Gastrocnemius medialis (tissue), 4 donors: ENCODE data around the gene EWSR1. TPM values are rescaled to one million over a fixed set of nuclear protein-coding genes. Genes with fewer than 3 reads are reported as not detected.

Experiments used
- ATAC-seq, 2 donors: fragments of 150-250 bp; one replicate each; pipeline ENCODE4 v1.9.1; 2016
- DNase-seq, 2 donors: peaks; one replicate each; pipeline ENCODE4 v3.0.0-alpha.2; 2019
- H3K27ac ChIP-seq, 4 donors: fragments of 200-600 bp; sonication (generic); 1 replicate in 1 of 4; 2 replicates in 3 of 4; pipeline ENCODE4 v1.5.1; 2016 to 2018; ENCODE audit warnings: mild to moderate bottlenecking in 2 of 4, moderate library complexity in 1 of 4
- H3K27me3 ChIP-seq, 3 donors: fragments of 200-600 bp; sonication (generic) in 2 of 3; 1 replicate in 1 of 3; 2 replicates in 2 of 3; pipeline versions ENCODE4 v1.5.1 to v1.6.0; 2016 to 2019; ENCODE audit warnings: mild to moderate bottlenecking in 1 of 3, moderate library complexity in 1 of 3
- H3K36me3 ChIP-seq, 2 donors: fragments of 200-600 bp; sonication (generic) in 1 of 2; one replicate each; pipeline ENCODE4 v1.5.1; 2017 to 2018
- H3K4me1 ChIP-seq, 2 donors: fragments of 200-600 bp; sonication (generic) in 1 of 2; one replicate each; pipeline ENCODE4 v1.5.1; 2016 to 2017; ENCODE audit warnings: mild to moderate bottlenecking in 2 of 2
- H3K4me3 ChIP-seq, 4 donors: fragments of 200-600 bp; sonication (generic) in 3 of 4; 1 replicate in 1 of 4; 2 replicates in 3 of 4; pipeline ENCODE4 v1.5.1; 2016 to 2019; ENCODE audit warnings: mild to moderate bottlenecking in 2 of 4
- H3K9me3 ChIP-seq, 3 donors: fragments of 200-600 bp; sonication (generic) in 2 of 3; 1 replicate in 1 of 3; 2 replicates in 2 of 3; pipeline ENCODE4 v1.5.1; 2016 to 2019
- CTCF ChIP-seq, 5 experiments: fragments of 450-650 bp in 3 of 5; fragments of 200-600 bp in 2 of 5; sonication (generic) in 2 of 5; IDR thresholded peaks in 4 of 5; conservative IDR thresholded peaks in 1 of 5; 1 replicate in 4 of 5; 2 replicates in 1 of 5; pipeline ENCODE4 v1.5.1; 2016 to 2019; ENCODE audit warnings: antibody characterized with exemption in 5 of 5, mild to moderate bottlenecking in 3 of 5, moderate library complexity in 3 of 5
- POLR2A ChIP-seq, 2 donors: fragments of 450-650 bp; IDR thresholded peaks; one replicate each; pipeline ENCODE4 v1.6.1; 2017; ENCODE audit warnings: antibody characterized with exemption in 2 of 2, mild to moderate bottlenecking in 2 of 2, moderate library complexity in 2 of 2
- in situ Hi-C, 4 donors: fragments of 200-750 bp; cut with MboI; loops; one replicate each; pipeline versions ENCODE4 v1.15.0 to v1.8.0; 2017; ENCODE audit warnings: low sequenced_read_pairs in 4 of 4
- intact Hi-C: fragments of 100-400 bp; cut with DNase I; formaldehyde crosslinking; loops from one replicate; pipeline ENCODE4 v1.15.1; 2023; ENCODE audit warnings: low total_unique reads
- total RNA-seq, 4 donors: library from RNA; depleted of rRNA; stranded (reverse); fragments of >200 nt; gene quantifications; one replicate each; pipeline versions ENCODE4 v1.1.0 to v1.2.3, GENCODE V29; 2016

The EWSR1 gene
- total RNA-seq, 4 donors from 2014 or later = 192 to 269 (median 202) TPM

GRCh38 chr22:29341849-29342127 lies 73.7 kb downstream of the EWSR1 start:
- Histone ChIP-seq H3K4me1 (peaks cover 55 to 58% of the 10 kb centered on the region in 2 donors), H3K4me3 (no peak overlapping the region), H3K36me3 (peaks cover 0 to 48% of the 10 kb centered on the region in 2 donors), H3K27me3 (no peaks in the 10 kb centered on the region), H3K9me3 (no peaks in the 10 kb centered on the region), H3K27ac (no peak overlapping the region)
- no peak for ATAC-seq
- TF ChIP-seq POLR2A (IDR thresholded peaks at IDR 0.05) = no peak
- no peak for TF ChIP-seq CTCF (IDR thresholded peaks at IDR 0.05 in 4 of 5, conservative IDR thresholded peaks at IDR 0.05 in 1 of 5)
- DNase-seq = no peak
- intact Hi-C loops (no loop called here), in situ Hi-C loops (no loop called here)

GRCh38 chr22:29342177-29342576 lies 74.1 kb downstream of the EWSR1 start:
- H3K4me1 ChIP-seq = peaks cover 55 to 58% of the 10 kb centered on the region in 2 donors

GRCh38 chr22:29342577-29343312 lies 74.7 kb downstream of the EWSR1 start:
- ATAC-seq = no peak
- H3K4me1 ChIP-seq = peaks cover 55 to 58% of the 10 kb centered on the region in 2 donors

More at GRCh38 chr22:29342177-29342576, 74.1 kb downstream of the EWSR1 start:
- intact Hi-C loops (no loop called here), in situ Hi-C loops (no loop called here)
- peaks cover 0 to 49% of the 10 kb centered on the region in 2 donors for H3K36me3 ChIP-seq
- no peaks in the 10 kb centered on the region for H3K9me3 ChIP-seq
- ATAC-seq (no peak), DNase-seq (no peak)
- H3K4me3 ChIP-seq = no peak overlapping the region
- no peak overlapping the region for H3K27ac ChIP-seq
- no peaks in the 10 kb centered on the region for H3K27me3 ChIP-seq
- TF ChIP-seq POLR2A (IDR thresholded peaks at IDR 0.05) = no peak
- no peak for TF ChIP-seq CTCF (IDR thresholded peaks at IDR 0.05 in 4 of 5, conservative IDR thresholded peaks at IDR 0.05 in 1 of 5)

GRCh38 chr22:29343313-29343805 lies 75.3 kb downstream of the EWSR1 start:
- ATAC-seq = no peak
- Histone ChIP-seq H3K4me3 (no peak overlapping the region), H3K9me3 (no peaks in the 10 kb centered on the region), H3K27ac (peak overlapping the region; percentile 74 to 85 (median 78)), H3K4me1 (peaks cover 55 to 59% of the 10 kb centered on the region in 2 donors), H3K27me3 (no peaks in the 10 kb centered on the region), H3K36me3 (peaks cover 0 to 58% of the 10 kb centered on the region in 2 donors)
- TF ChIP-seq POLR2A (IDR thresholded peaks at IDR 0.05) (no peak), CTCF (IDR thresholded peaks at IDR 0.05 in 4 of 5, conservative IDR thresholded peaks at IDR 0.05 in 1 of 5) (no peak)
- in situ Hi-C loops = no loop called here
- DNase-seq = no peak
- intact Hi-C loops = no loop called here

More at GRCh38 chr22:29342577-29343312, 74.7 kb downstream of the EWSR1 start:
- TF ChIP-seq CTCF (IDR thresholded peaks at IDR 0.05 in 4 of 5, conservative IDR thresholded peaks at IDR 0.05 in 1 of 5) = no peak
- TF ChIP-seq POLR2A (IDR thresholded peaks at IDR 0.05) = no peak
- in situ Hi-C loops (no loop called here), intact Hi-C loops (no loop called here)
- no peak for DNase-seq
- Histone ChIP-seq H3K27ac (peak overlapping the region in 2 of 4 donors; percentile 74 to 78), H3K36me3 (peaks cover 0 to 55% of the 10 kb centered on the region in 2 donors), H3K4me3 (no peak overlapping the region), H3K27me3 (no peaks in the 10 kb centered on the region), H3K9me3 (no peaks in the 10 kb centered on the region)
